RCC 7860 (cell line): ENCODE data around the gene CREBL2.
"Not testable (repeated sequence)": the region's sequence is repeated elsewhere in the genome, so short reads cannot be mapped to it uniquely, and the experiment has no call there.

Experiments used
- DNase-seq: peaks from one replicate; pipeline ENCODE4 v3.0.0-alpha.2; 2015; ENCODE audit warnings: low spot score
- FAIRE-seq: peaks from 2 replicates; lab custom pipeline; 2012; peaks lifted over from hg19 to GRCh38; lab: Jason Lieb, UNC

Gene CREBL2

GRCh38 chr12:12630850-12631249 lies 19.2 kb downstream of the CREBL2 start:
- DNase-seq, result no peak

GRCh38 chr12:12635651-12636050 lies 24.0 kb downstream of the CREBL2 start:
- no peak for DNase-seq
- FAIRE-seq, result no peak

More at GRCh38 chr12:12630850-12631249, 19.2 kb downstream of the CREBL2 start:
- FAIRE-seq, result no peak

GRCh38 chr12:12636641-12637040 lies 25.0 kb downstream of the CREBL2 start:
- FAIRE-seq (no peak), DNase-seq (no peak)

- DNase-seq, FAIRE-seq: not testable (repeated sequence)
Observed at GRCh38 chr12:12639995-12640394, 28.3 kb downstream of the CREBL2 start.

- FAIRE-seq, result no peak
- no peak for DNase-seq
Observed at GRCh38 chr12:12641650-12642049, 30.0 kb downstream of the CREBL2 start.

GRCh38 chr12:12642916-12643315 lies 31.2 kb downstream of the CREBL2 start:
- no peak for DNase-seq
- FAIRE-seq, result no peak

- FAIRE-seq (no peak), DNase-seq (no peak)
Observed at GRCh38 chr12:12645485-12645884, 33.8 kb downstream of the CREBL2 start.

GRCh38 chr12:12645968-12646367 lies 34.3 kb downstream of the CREBL2 start:
- DNase-seq, result peak; percentile 72
- not testable (repeated sequence) for FAIRE-seq

- FAIRE-seq (no peak), DNase-seq (no peak)
Observed at GRCh38 chr12:12646483-12647072, 34.9 kb downstream of the CREBL2 start.

- FAIRE-seq, result no peak
Observed at GRCh38 chr12:12648284-12648683, 36.6 kb downstream of the CREBL2 start.

GRCh38 chr12:12648951-12649650 lies 37.4 kb downstream of the CREBL2 start:
- DNase-seq, result no peak
- FAIRE-seq, result no peak

More at GRCh38 chr12:12648284-12648683, 36.6 kb downstream of the CREBL2 start:
- DNase-seq, result no peak

- FAIRE-seq (no peak), DNase-seq (no peak)
Observed at GRCh38 chr12:12651752-12652151, 40.1 kb downstream of the CREBL2 start.

GRCh38 chr12:12652704-12653103 lies 41.0 kb downstream of the CREBL2 start:
- not testable (repeated sequence) for FAIRE-seq, DNase-seq

- no peak for FAIRE-seq
- no peak for DNase-seq
Observed at GRCh38 chr12:12653922-12654321, 42.2 kb downstream of the CREBL2 start.

- DNase-seq (no peak), FAIRE-seq (no peak)
Observed at GRCh38 chr12:12654691-12655460, 43.2 kb downstream of the CREBL2 start.

GRCh38 chr12:12660201-12660600 lies 48.5 kb downstream of the CREBL2 start:
- FAIRE-seq, result no peak
- DNase-seq, result no peak

- no peak for FAIRE-seq
- DNase-seq, result no peak
Observed at GRCh38 chr12:12661086-12661856, 49.6 kb downstream of the CREBL2 start.

GRCh38 chr12:12663644-12664294 lies 52.1 kb downstream of the CREBL2 start:
- FAIRE-seq (no peak), DNase-seq (no peak)

- FAIRE-seq (no peak), DNase-seq (no peak)
Observed at GRCh38 chr12:12665194-12665593, 53.5 kb downstream of the CREBL2 start.

- FAIRE-seq (no peak), DNase-seq (no peak)
Observed at GRCh38 chr12:12668005-12668404, 56.3 kb downstream of the CREBL2 start.
